Vagina (tissue), 2 donors: ENCODE results near the gene GLI1.

Source experiments
- CTCF ChIP-seq, 3 experiments: fragments of 450-650 bp in 2 of 3; fragments of 200-600 bp in 1 of 3; sonication (generic) in 1 of 3; IDR thresholded peaks; one replicate each; pipeline ENCODE4 v1.5.1; 2017 to 2019; ENCODE audit warnings: antibody characterized with exemption in 3 of 3, mild to moderate bottlenecking in 2 of 3, moderate library complexity in 2 of 3
- POLR2A ChIP-seq, 2 donors: fragments of 450-650 bp; IDR thresholded peaks; one replicate each; pipeline ENCODE4 v1.6.1; 2017; ENCODE audit warnings: antibody characterized with exemption in 2 of 2, mild to moderate bottlenecking in 2 of 2, moderate library complexity in 2 of 2
- POLR2AphosphoS5 ChIP-seq, 2 donors: sonication (generic); formaldehyde crosslinking; IDR thresholded peaks; one replicate each; pipeline ENCODE4 v1.9.0; 2017; ENCODE audit warnings: antibody characterized with exemption in 2 of 2, mild to moderate bottlenecking in 2 of 2, low read depth in 1 of 2; ENCODE audit not compliant: insufficient read depth in 1 of 2

DNA sequence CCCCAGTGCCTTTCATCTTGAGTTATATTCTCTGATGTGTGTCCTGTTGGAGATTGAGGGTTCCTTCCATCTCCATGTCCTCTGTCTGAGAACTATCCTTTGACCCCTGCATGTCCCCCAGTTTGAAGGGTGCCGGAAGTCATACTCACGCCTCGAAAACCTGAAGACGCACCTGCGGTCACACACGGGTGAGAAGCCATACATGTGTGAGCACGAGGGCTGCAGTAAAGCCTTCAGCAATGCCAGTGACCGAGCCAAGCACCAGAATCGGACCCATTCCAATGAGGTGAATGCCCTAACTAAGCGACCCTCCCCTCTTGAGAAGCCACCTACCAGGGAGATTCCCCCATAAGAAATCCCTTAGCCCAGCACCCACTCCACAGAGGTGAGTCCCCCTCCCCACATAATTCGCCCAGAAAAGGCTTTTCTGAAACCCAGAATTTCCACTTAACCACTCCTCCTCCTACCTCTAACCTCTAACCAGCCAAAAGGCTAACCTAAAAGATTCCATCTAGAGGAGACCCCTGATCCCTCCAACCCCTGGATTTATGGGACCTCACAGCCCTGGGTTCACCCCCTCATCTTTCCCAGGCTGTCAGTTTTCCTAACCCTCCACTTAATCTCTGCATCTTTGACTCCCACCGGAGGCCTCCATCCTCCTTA is 7.8 kb downstream of the GLI1 start:
- no peak for TF ChIP-seq CTCF (IDR thresholded peaks at IDR 0.05)
- TF ChIP-seq POLR2A (IDR thresholded peaks at IDR 0.05) = no peak
- TF ChIP-seq POLR2AphosphoS5 (IDR thresholded peaks at IDR 0.05; ENCODE audit: insufficient read depth in 1 of 2, low read depth in 1 of 2) = no peak
